Fibroblast of lung (primary cell): ENCODE data around the gene SIX3. TPM values are rescaled to one million over a fixed set of nuclear protein-coding genes. Genes with fewer than 3 reads are reported as not detected.
A peak's percentile ranks its signal among the peaks of the same experiment; 100 is the strongest.

Source experiments
- DNase-seq, 2 donors: peaks; one replicate each; pipeline versions ENCODE4 v3.0.0 to v3.0.0-alpha.2; 2010; ENCODE audit warnings: low read depth in 2 of 2
- H2AFZ ChIP-seq: 2 replicates; pipeline ENCODE4 v1.5.1; 2012; ENCODE audit warnings: low read length, control low read depth, inconsistent platforms
- H3K27ac ChIP-seq: 2 replicates; pipeline ENCODE4 v1.5.1; 2011; ENCODE audit warnings: low read length, control low read depth; ENCODE audit not compliant: insufficient read depth
- H3K27me3 ChIP-seq: 2 replicates; pipeline ENCODE4 v1.5.1; 2011; ENCODE audit warnings: mild to moderate bottlenecking, low read length; ENCODE audit not compliant: control insufficient read depth, insufficient read depth
- H3K36me3 ChIP-seq: 2 replicates; pipeline ENCODE4 v1.5.1; 2011; ENCODE audit warnings: low read length; ENCODE audit not compliant: control insufficient read depth, insufficient read depth
- H3K4me1 ChIP-seq: 2 replicates; pipeline ENCODE4 v1.5.1; 2011; ENCODE audit warnings: low read length; ENCODE audit not compliant: control insufficient read depth, insufficient read depth; ENCODE audit errors: extremely low read depth
- H3K4me2 ChIP-seq: 2 replicates; pipeline ENCODE4 v1.5.1; 2011; ENCODE audit warnings: low read length, control low read depth; ENCODE audit not compliant: insufficient read depth; ENCODE audit errors: extremely low read depth
- H3K4me3 ChIP-seq, 4 experiments: fragments of 200-600 bp in 1 of 4; sonication (generic) in 1 of 4; replicated peaks in 1 of 4; 2 replicates each; pipeline ENCODE4 v1.5.1; 2011 to 2016; ENCODE audit warnings: low read length in 4 of 4, low read depth in 3 of 4, mild to moderate bottlenecking in 3 of 4, control low read depth in 2 of 4, inconsistent platforms in 1 of 4, mixed read lengths in 1 of 4; ENCODE audit not compliant: insufficient read depth in 1 of 4; ENCODE audit errors: control extremely low read depth in 1 of 4
- H3K79me2 ChIP-seq: 2 replicates; pipeline ENCODE4 v1.5.1; 2012; ENCODE audit warnings: mild to moderate bottlenecking, low read length, inconsistent platforms; ENCODE audit not compliant: control insufficient read depth, insufficient read depth
- H3K9ac ChIP-seq: 2 replicates; pipeline ENCODE4 v1.5.1; 2011; ENCODE audit warnings: mild to moderate bottlenecking, low read length, control low read depth; ENCODE audit not compliant: insufficient read depth
- H3K9me3 ChIP-seq: 2 replicates; pipeline ENCODE4 v1.5.1; 2012; ENCODE audit warnings: low read depth, low read length; ENCODE audit not compliant: control insufficient read depth, insufficient read depth
- H4K20me1 ChIP-seq: 2 replicates; pipeline ENCODE4 v1.5.1; 2011; ENCODE audit warnings: low read length; ENCODE audit not compliant: control insufficient read depth, insufficient read depth; ENCODE audit errors: extremely low read depth
- EZH2 ChIP-seq: IDR thresholded peaks from 2 replicates; pipeline ENCODE4 v1.5.1; 2012; ENCODE audit warnings: low read length, control low read depth, mild to moderate bottlenecking; ENCODE audit errors: missing control alignments
- polyA plus RNA-seq, 2 donors: library from polyadenylated mRNA; depleted of rRNA in 1 of 2; stranded (reverse) in 1 of 2; unstranded in 1 of 2; fragments of >200 nt; gene quantifications; 2 replicates each; pipeline ENCODE4 v1.2.1, GENCODE V29; 2011 to 2012; ENCODE audit warnings: missing spikeins in 1 of 2
- total RNA-seq: library from RNA; depleted of rRNA; stranded (reverse); fragments of >200 nt; gene quantifications from 2 replicates; pipeline ENCODE4 v1.2.1, GENCODE V29; 2014
- TF ChIP-seq, protein P1 (sequence below), 2 donors: IDR thresholded peaks in 1 of 2; conservative IDR thresholded peaks in 1 of 2; 1 replicate in 1 of 2; 2 replicates in 1 of 2; pipeline ENCODE4 v1.5.1; 2011 to 2012; ENCODE audit warnings: low read length in 2 of 2, control low read depth in 1 of 2, inconsistent platforms in 1 of 2, low read depth in 1 of 2, mild to moderate bottlenecking in 1 of 2

Gene SIX3
- total and polyA plus RNA-seq, 2 donors (not counting 1 experiment from before 2014, with no cell fraction given) = not detected

GRCh38 chr2:44974064-44974715, 32.7 kb downstream of the SIX3 start:
- TF ChIP-seq, protein P1, sequence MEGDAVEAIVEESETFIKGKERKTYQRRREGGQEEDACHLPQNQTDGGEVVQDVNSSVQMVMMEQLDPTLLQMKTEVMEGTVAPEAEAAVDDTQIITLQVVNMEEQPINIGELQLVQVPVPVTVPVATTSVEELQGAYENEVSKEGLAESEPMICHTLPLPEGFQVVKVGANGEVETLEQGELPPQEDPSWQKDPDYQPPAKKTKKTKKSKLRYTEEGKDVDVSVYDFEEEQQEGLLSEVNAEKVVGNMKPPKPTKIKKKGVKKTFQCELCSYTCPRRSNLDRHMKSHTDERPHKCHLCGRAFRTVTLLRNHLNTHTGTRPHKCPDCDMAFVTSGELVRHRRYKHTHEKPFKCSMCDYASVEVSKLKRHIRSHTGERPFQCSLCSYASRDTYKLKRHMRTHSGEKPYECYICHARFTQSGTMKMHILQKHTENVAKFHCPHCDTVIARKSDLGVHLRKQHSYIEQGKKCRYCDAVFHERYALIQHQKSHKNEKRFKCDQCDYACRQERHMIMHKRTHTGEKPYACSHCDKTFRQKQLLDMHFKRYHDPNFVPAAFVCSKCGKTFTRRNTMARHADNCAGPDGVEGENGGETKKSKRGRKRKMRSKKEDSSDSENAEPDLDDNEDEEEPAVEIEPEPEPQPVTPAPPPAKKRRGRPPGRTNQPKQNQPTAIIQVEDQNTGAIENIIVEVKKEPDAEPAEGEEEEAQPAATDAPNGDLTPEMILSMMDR (conservative IDR thresholded peaks at IDR 0.05 in 1 of 2, IDR thresholded peaks at IDR 0.05 in 1 of 2; ENCODE audit: low read depth in 1 of 2, low read length in 2 of 2) = peak; percentile 55 to 72
- no peak for TF ChIP-seq EZH2
- no peaks in the 10 kb centered on the region for H3K79me2 ChIP-seq
- H2AFZ ChIP-seq = no peak overlapping the region
- H3K9ac ChIP-seq = no peak overlapping the region
- no peaks in the 10 kb centered on the region for H4K20me1 ChIP-seq
- peaks cover 10% of the 10 kb centered on the region for H3K27me3 ChIP-seq
- peaks cover 9% of the 10 kb centered on the region for H3K4me1 ChIP-seq
- no peaks in the 10 kb centered on the region for H3K9me3 ChIP-seq
- no peak overlapping the region for H3K4me2 ChIP-seq
- H3K4me3 ChIP-seq = no peak overlapping the region
- no peaks in the 10 kb centered on the region for H3K36me3 ChIP-seq
- DNase-seq = peak; percentile 32 to 72
- H3K27ac ChIP-seq = no peak overlapping the region

- H3K79me2 ChIP-seq = no peaks in the 10 kb centered on the region
- H4K20me1 ChIP-seq = no peaks in the 10 kb centered on the region
- H3K27me3 ChIP-seq = peaks cover 10% of the 10 kb centered on the region
- no peak overlapping the region for H3K4me2 ChIP-seq
- H3K9me3 ChIP-seq = no peaks in the 10 kb centered on the region
- peaks cover 5% of the 10 kb centered on the region for H3K4me1 ChIP-seq
- TF ChIP-seq EZH2 = no peak
- TF ChIP-seq, protein P1 (conservative IDR thresholded peaks at IDR 0.05 in 1 of 2, IDR thresholded peaks at IDR 0.05 in 1 of 2; ENCODE audit: low read depth in 1 of 2, low read length in 2 of 2) = no peak
- no peaks in the 10 kb centered on the region for H3K36me3 ChIP-seq
- H2AFZ ChIP-seq = no peak overlapping the region
- H3K27ac ChIP-seq = no peak overlapping the region
- no peak overlapping the region for H3K4me3 ChIP-seq
- no peak overlapping the region for H3K9ac ChIP-seq
- peak in 1 of 2 donors; percentile 38 for DNase-seq
Observed at GRCh38 chr2:44975571-44976450, 34.3 kb downstream of the SIX3 start.

DNA sequence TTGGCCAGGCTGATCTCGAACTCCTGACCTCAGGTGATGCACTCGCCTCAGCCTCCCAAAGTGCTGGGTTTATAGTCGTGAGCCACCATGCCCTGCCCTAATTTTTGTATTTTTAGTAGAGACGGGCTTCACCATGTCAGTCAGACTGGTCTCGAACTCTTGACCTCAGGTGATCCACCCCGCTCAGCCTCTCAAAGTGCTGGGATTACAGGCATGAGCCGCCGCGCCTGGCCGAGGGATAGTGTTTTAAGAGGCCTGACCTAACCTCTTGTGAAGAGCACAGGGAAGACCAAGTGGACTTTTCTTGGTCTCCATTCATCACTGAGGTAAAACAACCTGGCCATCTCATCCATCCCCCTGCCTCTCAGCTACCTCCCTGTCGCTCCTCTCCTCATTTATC, 38.1 kb downstream of the SIX3 start:
- Histone ChIP-seq H3K79me2 (no peaks in the 10 kb centered on the region), H3K4me2 (no peak overlapping the region), H3K36me3 (no peaks in the 10 kb centered on the region), H3K27ac (no peak overlapping the region), H4K20me1 (no peaks in the 10 kb centered on the region), H3K27me3 (peaks cover 10% of the 10 kb centered on the region), H3K4me3 (no peak overlapping the region), H3K9me3 (no peaks in the 10 kb centered on the region), H2AFZ (no peak overlapping the region), H3K9ac (no peak overlapping the region), H3K4me1 (no peaks in the 10 kb centered on the region)
- TF ChIP-seq, protein P1 (conservative IDR thresholded peaks at IDR 0.05 in 1 of 2, IDR thresholded peaks at IDR 0.05 in 1 of 2; ENCODE audit: low read depth in 1 of 2, low read length in 2 of 2) = no peak
- no peak for TF ChIP-seq EZH2
- no peak for DNase-seq
